GM23248 (cell line): ENCODE results near the gene HSH2D.

Experiments
- EZH2 ChIP-seq: fragments of 200-600 bp; sonication (generic); IDR thresholded peaks from 2 replicates; pipeline ENCODE4 v1.6.1; 2018; ENCODE audit warnings: antibody characterized with exemption, mild to moderate bottlenecking; ENCODE audit not compliant: insufficient read depth, poor library complexity, severe bottlenecking
- EZH2phosphoT487 ChIP-seq: fragments of 200-600 bp; sonication (generic); IDR thresholded peaks from 2 replicates; pipeline ENCODE4 v1.6.1; 2018; ENCODE audit warnings: antibody characterized with exemption, moderate library complexity, mild to moderate bottlenecking, low read depth; ENCODE audit not compliant: insufficient read depth

DNA sequence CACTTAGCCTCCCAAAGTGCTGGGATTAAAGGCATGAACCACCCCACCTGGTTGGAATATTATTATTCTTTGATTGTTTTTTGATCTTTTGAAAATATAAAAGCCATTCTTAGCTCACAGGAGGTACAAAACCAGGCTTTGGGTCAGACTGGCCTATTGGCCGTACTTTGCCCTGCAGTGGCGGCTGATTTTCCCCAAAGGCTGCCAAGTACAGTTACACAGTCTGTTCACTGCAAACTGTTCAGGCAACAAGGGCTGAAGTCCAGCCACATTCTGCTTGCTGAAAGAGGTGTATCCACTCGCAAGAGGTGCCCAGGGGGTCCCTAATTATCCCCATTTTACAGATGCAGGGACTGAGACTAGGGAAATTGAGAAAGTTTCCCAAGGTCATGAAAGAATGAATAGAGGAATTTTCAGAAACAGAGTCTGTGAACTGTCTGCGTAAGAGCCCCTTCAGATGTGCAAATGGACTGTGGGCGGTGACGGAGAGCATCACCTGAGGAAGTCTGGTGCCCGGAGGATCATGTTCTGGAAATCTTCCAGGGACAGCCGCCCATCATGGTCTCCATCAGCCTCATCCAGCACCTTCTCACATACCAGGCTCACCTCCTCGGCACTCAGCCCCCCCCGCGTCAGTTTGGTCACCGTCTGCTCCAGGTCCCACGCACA lies 20.9 kb downstream of the HSH2D start:
- no peak for TF ChIP-seq EZH2
- no peak for TF ChIP-seq EZH2phosphoT487
